ENCODE results near the gene UMAD1. TPM values are rescaled to one million over a fixed set of nuclear protein-coding genes. Genes with fewer than 3 reads are reported as not detected.

Gene UMAD1
- total and polyA plus RNA-seq, 2 of the 4 experiments (the other 2 are of a cell fraction), result 5.2 to 8.4 TPM

DNA sequence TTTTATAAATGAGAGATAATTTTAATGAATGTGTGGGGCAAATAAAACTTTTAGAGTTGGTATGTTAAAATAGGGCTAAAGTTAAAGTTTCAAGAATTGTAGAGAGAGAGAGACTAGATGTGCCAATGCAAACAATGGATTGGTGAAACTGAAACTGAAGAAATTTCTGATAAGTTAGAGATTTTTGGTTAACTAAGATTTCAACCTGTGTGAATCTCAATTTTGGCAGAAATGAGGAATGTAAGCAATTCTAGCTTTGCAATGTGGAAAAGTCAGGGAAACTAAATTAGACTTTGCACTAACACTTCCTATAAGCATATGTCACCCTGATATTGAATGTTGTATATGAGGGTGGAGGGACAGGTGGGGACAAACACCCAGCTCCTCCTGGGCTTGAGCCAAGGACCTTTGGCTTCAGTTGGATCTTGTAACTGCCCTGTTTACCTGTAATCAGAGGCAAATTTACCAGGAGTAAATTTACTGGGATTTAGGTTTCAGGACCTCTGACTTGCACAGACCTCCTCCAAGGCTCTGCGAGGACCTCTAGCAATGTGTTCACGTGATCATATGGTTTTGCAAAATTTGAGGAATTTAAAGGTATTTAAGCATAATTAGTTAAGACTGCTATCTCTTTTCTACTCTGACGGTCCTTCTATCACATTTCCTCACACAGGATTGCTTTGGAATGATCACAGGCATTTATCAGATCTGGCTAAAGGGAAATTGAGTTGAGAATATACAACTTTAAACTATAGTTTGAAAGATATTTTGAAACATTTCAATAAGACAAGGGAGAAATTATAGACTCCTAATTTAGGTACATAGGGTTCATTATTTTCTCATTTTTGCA lies 110.9 kb downstream of the UMAD1 start:
- no peak overlapping the region for H3K14ac ChIP-seq (replicated peaks; ENCODE audit: low read depth, low read length)

More for the DNA sequence above, 110.9 kb downstream of the UMAD1 start:
- ATAC-seq (ENCODE audit: low read depth) (no peak), DNase-seq (no peak)
- H3K4ac ChIP-seq (ENCODE audit: low read depth, low read length), result no peak overlapping the region
- no peak overlapping the region for H2AK9ac ChIP-seq (replicated peaks; ENCODE audit: low read depth, low read length, poor library complexity)
- in situ Hi-C loops (cut with MboI; ENCODE audit: low sequenced_read_pairs) (loop anchor here (25.0 kb wide), 1 partner anchor 314 kb away; no protein-coding TSS in a partner anchor), intact Hi-C loops (cut with micrococcal nuclease) (no loop called here), dilution Hi-C loops (cut with HindIII; ENCODE audit: low sequenced_read_pairs, unreplicated experiment) (no loop called here)
- H4K91ac ChIP-seq (ENCODE audit: insufficient read depth, low read depth, low read length), result no peak overlapping the region
- no peaks in the 10 kb centered on the region for H3K36me3 ChIP-seq (ENCODE audit: control insufficient read depth, insufficient read depth, low read length)
- H3K56ac ChIP-seq (ENCODE audit: extremely low read depth, insufficient read depth, low read length), result no peak overlapping the region
- H4K5ac ChIP-seq (ENCODE audit: low read depth, low read length), result no peak overlapping the region
- TF ChIP-seq BHLHE40 (IDR thresholded peaks at IDR 0.05; ENCODE audit: low read depth, low read length), result no peak
- no peak for TF ChIP-seq POLR2A (IDR thresholded peaks at IDR 0.05; ENCODE audit: low read depth, low read length)
- no peak for TF ChIP-seq RAD21 (IDR thresholded peaks at IDR 0.05; ENCODE audit: low read length)
- TF ChIP-seq FOS (IDR thresholded peaks at IDR 0.05; ENCODE audit: low read depth, low read length), result no peak
- TF ChIP-seq, protein P1, sequence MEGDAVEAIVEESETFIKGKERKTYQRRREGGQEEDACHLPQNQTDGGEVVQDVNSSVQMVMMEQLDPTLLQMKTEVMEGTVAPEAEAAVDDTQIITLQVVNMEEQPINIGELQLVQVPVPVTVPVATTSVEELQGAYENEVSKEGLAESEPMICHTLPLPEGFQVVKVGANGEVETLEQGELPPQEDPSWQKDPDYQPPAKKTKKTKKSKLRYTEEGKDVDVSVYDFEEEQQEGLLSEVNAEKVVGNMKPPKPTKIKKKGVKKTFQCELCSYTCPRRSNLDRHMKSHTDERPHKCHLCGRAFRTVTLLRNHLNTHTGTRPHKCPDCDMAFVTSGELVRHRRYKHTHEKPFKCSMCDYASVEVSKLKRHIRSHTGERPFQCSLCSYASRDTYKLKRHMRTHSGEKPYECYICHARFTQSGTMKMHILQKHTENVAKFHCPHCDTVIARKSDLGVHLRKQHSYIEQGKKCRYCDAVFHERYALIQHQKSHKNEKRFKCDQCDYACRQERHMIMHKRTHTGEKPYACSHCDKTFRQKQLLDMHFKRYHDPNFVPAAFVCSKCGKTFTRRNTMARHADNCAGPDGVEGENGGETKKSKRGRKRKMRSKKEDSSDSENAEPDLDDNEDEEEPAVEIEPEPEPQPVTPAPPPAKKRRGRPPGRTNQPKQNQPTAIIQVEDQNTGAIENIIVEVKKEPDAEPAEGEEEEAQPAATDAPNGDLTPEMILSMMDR (conservative IDR thresholded peaks at IDR 0.05; ENCODE audit: low read depth, low read length), result no peak
- H2AFZ ChIP-seq (replicated peaks; ENCODE audit: low read length, poor library complexity), result no peak overlapping the region
- H3K27me3 ChIP-seq (ENCODE audit: control insufficient read depth, insufficient read depth, low read length), result no peaks in the 10 kb centered on the region
- H2BK5ac ChIP-seq (ENCODE audit: low read depth, low read length, poor library complexity, severe bottlenecking), result no peak overlapping the region
- H3K4me1 ChIP-seq (ENCODE audit: control insufficient read depth, insufficient read depth, low read length), result no peaks in the 10 kb centered on the region
- no peaks in the 10 kb centered on the region for H4K20me1 ChIP-seq (ENCODE audit: insufficient read depth, low read length)
- ChIA-PET CTCF (interaction anchor here (1.1 kb wide), 1 partner anchor 13 kb away, joined by 5 read pairs; no protein-coding TSS in a partner anchor), POLR2A (ENCODE audit: unreplicated experiment) (no interaction called here)
- H3K4me3 ChIP-seq (ENCODE audit: insufficient read depth, low read depth, low read length), result no peak overlapping the region
- H2BK15ac ChIP-seq (ENCODE audit: low read depth, low read length), result no peak overlapping the region
- no peaks in the 10 kb centered on the region for H3K9me3 ChIP-seq (ENCODE audit: control insufficient read depth, insufficient read depth, low read length)
- H2BK120ac ChIP-seq (ENCODE audit: low read depth, low read length), result no peak overlapping the region
- H3K23ac ChIP-seq (ENCODE audit: low read depth, low read length), result no peak overlapping the region
- no CpG with 5 or more reads among the region's 3 CpGs for WGBS, 2 experiments (ENCODE audit: extremely low coverage in 2 of 2, insufficient read length in 1 of 2)
- no peak overlapping the region for H2AK5ac ChIP-seq (ENCODE audit: low read depth, low read length)
- no peak overlapping the region for H3K9ac ChIP-seq (ENCODE audit: low read depth, low read length)
- H3K27ac ChIP-seq (ENCODE audit: insufficient read depth, low read length), result no peak overlapping the region
- H3K79me1 ChIP-seq (ENCODE audit: low read depth in 1 of 2, low read length in 2 of 2), result no peaks in the 10 kb centered on the region
- H2BK20ac ChIP-seq (ENCODE audit: low read depth, low read length), result no peak overlapping the region
- no TSS peak for BruUV-seq (replicated peaks)
- no peak overlapping the region for H3K18ac ChIP-seq (ENCODE audit: low read depth, low read length)
- no peak overlapping the region for H3K4me2 ChIP-seq (ENCODE audit: low read depth, low read length)
- H3K9me1 ChIP-seq (ENCODE audit: insufficient read depth, low read length), result no peaks in the 10 kb centered on the region
- no peak overlapping the region for H4K8ac ChIP-seq (ENCODE audit: low read depth in 2 of 2, low read length in 2 of 2)
